ENCODE results near the gene VPS33A. TPM values are rescaled to one million over a fixed set of nuclear protein-coding genes. Genes with fewer than 3 reads are reported as not detected.

The VPS33A gene
- total RNA-seq, 1 donor from 2014 or later: 15.1 TPM

- H3K4me3 ChIP-seq (ENCODE audit: low read depth, low read length): no peak overlapping the region
- no peak for TF ChIP-seq CTCF (conservative IDR thresholded peaks at IDR 0.05; ENCODE audit: low read depth, low read length)
- DNase-seq (ENCODE audit: low read depth): no peak
Observed at GRCh38 chr12:122306407-122306806, 40.1 kb upstream of the VPS33A start.

- no peak for TF ChIP-seq CTCF (conservative IDR thresholded peaks at IDR 0.05; ENCODE audit: low read depth, low read length)
- DNase-seq (ENCODE audit: low read depth): no peak
- no peak overlapping the region for H3K4me3 ChIP-seq (ENCODE audit: low read depth, low read length)
Observed at GRCh38 chr12:122304924-122305323, 38.6 kb upstream of the VPS33A start.

- no peak for DNase-seq (ENCODE audit: low read depth)
- H3K4me3 ChIP-seq (ENCODE audit: low read depth, low read length): no peak overlapping the region
- TF ChIP-seq CTCF (conservative IDR thresholded peaks at IDR 0.05; ENCODE audit: low read depth, low read length): no peak
Observed at GRCh38 chr12:122303068-122303467, 36.8 kb upstream of the VPS33A start.

GRCh38 chr12:122298071-122298748 is 31.9 kb upstream of the VPS33A start:
- DNase-seq (ENCODE audit: low read depth): no peak
- TF ChIP-seq CTCF (conservative IDR thresholded peaks at IDR 0.05; ENCODE audit: low read depth, low read length): no peak
- no peak overlapping the region for H3K4me3 ChIP-seq (ENCODE audit: low read depth, low read length)

GRCh38 chr12:122297494-122297893 is 31.2 kb upstream of the VPS33A start:
- TF ChIP-seq CTCF (conservative IDR thresholded peaks at IDR 0.05; ENCODE audit: low read depth, low read length): no peak
- DNase-seq (ENCODE audit: low read depth): no peak
- no peak overlapping the region for H3K4me3 ChIP-seq (ENCODE audit: low read depth, low read length)

GRCh38 chr12:122295877-122296276 is 29.6 kb upstream of the VPS33A start:
- DNase-seq (ENCODE audit: low read depth): no peak
- TF ChIP-seq CTCF (conservative IDR thresholded peaks at IDR 0.05; ENCODE audit: low read depth, low read length): no peak
- H3K4me3 ChIP-seq (ENCODE audit: low read depth, low read length): no peak overlapping the region

GRCh38 chr12:122293081-122293480 is 26.8 kb upstream of the VPS33A start:
- TF ChIP-seq CTCF (conservative IDR thresholded peaks at IDR 0.05; ENCODE audit: low read depth, low read length): no peak
- no peak for DNase-seq (ENCODE audit: low read depth)
- no peak overlapping the region for H3K4me3 ChIP-seq (ENCODE audit: low read depth, low read length)
